T-helper 1 cell treated with Interleukin-12 subunit alpha and Interleukin-12 subunit beta and Interleukin-4 antibody, amounts not matched to agents 30 μg/mL and 1 μg/mL, for 36 hours (primary cell): Measurements from ENCODE around the gene PPY.
"Not testable (repeated sequence)": the region's sequence is repeated elsewhere in the genome, so short reads cannot be mapped to it uniquely, and the experiment has no call there.

Experiments used
- H3K27ac Mint-ChIP-seq: one replicate; pipeline ENCODE4 v1.8.0; 2021; ENCODE audit warnings: mild to moderate bottlenecking, mixed read lengths
- H3K27me3 Mint-ChIP-seq: one replicate; pipeline ENCODE4 v1.8.0; 2021; ENCODE audit warnings: low read depth, mixed read lengths
- H3K36me3 Mint-ChIP-seq: one replicate; pipeline ENCODE4 v1.8.0; 2021; ENCODE audit warnings: low read depth, mixed read lengths
- H3K4me1 Mint-ChIP-seq: one replicate; pipeline ENCODE4 v1.8.0; 2021; ENCODE audit warnings: low read depth, mixed read lengths
- H3K4me3 Mint-ChIP-seq: one replicate; pipeline ENCODE4 v1.8.0; 2021; ENCODE audit warnings: mild to moderate bottlenecking, moderate library complexity, mixed read lengths
- H3K9me3 Mint-ChIP-seq: one replicate; pipeline ENCODE4 v1.8.0; 2021; ENCODE audit warnings: mixed read lengths

PPY gene

GRCh38 chr17:43952351-43952723 is 10.1 kb upstream of the PPY start:
- H3K36me3 Mint-ChIP-seq = no peaks in the 10 kb centered on the region
- H3K4me3 Mint-ChIP-seq = no peak overlapping the region
- peaks cover 7% of the 10 kb centered on the region for H3K4me1 Mint-ChIP-seq
- H3K9me3 Mint-ChIP-seq = no peaks in the 10 kb centered on the region
- no peak overlapping the region for H3K27ac Mint-ChIP-seq
- peaks cover 61% of the 10 kb centered on the region for H3K27me3 Mint-ChIP-seq

- Mint-ChIP-seq H3K9me3 (no peaks in the 10 kb centered on the region), H3K36me3 (no peaks in the 10 kb centered on the region), H3K27ac (no peak overlapping the region), H3K4me3 (no peak overlapping the region), H3K27me3 (peaks cover 61% of the 10 kb centered on the region), H3K4me1 (peaks cover 7% of the 10 kb centered on the region)
Measured at GRCh38 chr17:43951750-43952149, 9.5 kb upstream of the PPY start.

- Mint-ChIP-seq H3K27me3 (peaks cover 55% of the 10 kb centered on the region), H3K4me3 (no peak overlapping the region), H3K27ac (no peak overlapping the region), H3K9me3 (no peaks in the 10 kb centered on the region), H3K4me1 (peaks cover 9% of the 10 kb centered on the region), H3K36me3 (no peaks in the 10 kb centered on the region)
Measured at GRCh38 chr17:43950554-43950953, 8.3 kb upstream of the PPY start.

GRCh38 chr17:43949781-43950180 is 7.5 kb upstream of the PPY start:
- no peak overlapping the region for H3K27ac Mint-ChIP-seq
- no peaks in the 10 kb centered on the region for H3K36me3 Mint-ChIP-seq
- H3K27me3 Mint-ChIP-seq = peaks cover 50% of the 10 kb centered on the region
- no peaks in the 10 kb centered on the region for H3K9me3 Mint-ChIP-seq
- H3K4me1 Mint-ChIP-seq = peaks cover 9% of the 10 kb centered on the region
- no peak overlapping the region for H3K4me3 Mint-ChIP-seq

- no peak overlapping the region for H3K4me3 Mint-ChIP-seq
- peaks cover 22% of the 10 kb centered on the region for H3K27me3 Mint-ChIP-seq
- H3K9me3 Mint-ChIP-seq = no peaks in the 10 kb centered on the region
- peaks cover 14% of the 10 kb centered on the region for H3K4me1 Mint-ChIP-seq
- no peaks in the 10 kb centered on the region for H3K36me3 Mint-ChIP-seq
- H3K27ac Mint-ChIP-seq = no peak overlapping the region
Measured at GRCh38 chr17:43946781-43947180, 4.5 kb upstream of the PPY start.

- peaks cover 14% of the 10 kb centered on the region for H3K4me1 Mint-ChIP-seq
- no peak overlapping the region for H3K4me3 Mint-ChIP-seq
- H3K27me3 Mint-ChIP-seq = peaks cover 8% of the 10 kb centered on the region
- H3K9me3 Mint-ChIP-seq = no peaks in the 10 kb centered on the region
- no peak overlapping the region for H3K27ac Mint-ChIP-seq
- H3K36me3 Mint-ChIP-seq = no peaks in the 10 kb centered on the region
Measured at GRCh38 chr17:43945074-43945829, 3.0 kb upstream of the PPY start.

GRCh38 chr17:43940630-43941029 is 1.6 kb downstream of the PPY start:
- Mint-ChIP-seq H3K4me1 (peaks cover 10% of the 10 kb centered on the region), H3K4me3 (no peak overlapping the region), H3K27ac (no peak overlapping the region), H3K36me3 (no peaks in the 10 kb centered on the region), H3K9me3 (no peaks in the 10 kb centered on the region), H3K27me3 (peaks cover 22% of the 10 kb centered on the region)

GRCh38 chr17:43939886-43940285 is 2.4 kb downstream of the PPY start:
- no peak overlapping the region for H3K27ac Mint-ChIP-seq
- peaks cover 10% of the 10 kb centered on the region for H3K4me1 Mint-ChIP-seq
- no peak overlapping the region for H3K4me3 Mint-ChIP-seq
- H3K9me3 Mint-ChIP-seq = no peaks in the 10 kb centered on the region
- peaks cover 22% of the 10 kb centered on the region for H3K27me3 Mint-ChIP-seq
- no peaks in the 10 kb centered on the region for H3K36me3 Mint-ChIP-seq

- not testable (repeated sequence) for H3K36me3 Mint-ChIP-seq, H3K27ac Mint-ChIP-seq
- H3K27me3 Mint-ChIP-seq = peaks cover 22% of the 10 kb centered on the region
Measured at GRCh38 chr17:43939452-43939851, 2.8 kb downstream of the PPY start.

GRCh38 chr17:43938838-43939182 is 3.5 kb downstream of the PPY start:
- no peaks in the 10 kb centered on the region for H3K36me3 Mint-ChIP-seq
- no peaks in the 10 kb centered on the region for H3K9me3 Mint-ChIP-seq
- peaks cover 22% of the 10 kb centered on the region for H3K27me3 Mint-ChIP-seq
- H3K4me3 Mint-ChIP-seq = no peak overlapping the region
- H3K4me1 Mint-ChIP-seq = peaks cover 5% of the 10 kb centered on the region
- H3K27ac Mint-ChIP-seq = no peak overlapping the region

More at GRCh38 chr17:43939452-43939851, 2.8 kb downstream of the PPY start:
- H3K4me1 Mint-ChIP-seq, H3K9me3 Mint-ChIP-seq, H3K4me3 Mint-ChIP-seq: not testable (repeated sequence)

- Mint-ChIP-seq H3K9me3 (no peaks in the 10 kb centered on the region), H3K27ac (no peak overlapping the region), H3K4me3 (no peak overlapping the region), H3K36me3 (no peaks in the 10 kb centered on the region), H3K4me1 (peaks cover 2% of the 10 kb centered on the region), H3K27me3 (peaks cover 22% of the 10 kb centered on the region)
Measured at GRCh38 chr17:43936434-43936833, 5.8 kb downstream of the PPY start.

- Mint-ChIP-seq H3K4me3 (no peak overlapping the region), H3K9me3 (no peaks in the 10 kb centered on the region), H3K27me3 (peaks cover 22% of the 10 kb centered on the region), H3K36me3 (no peaks in the 10 kb centered on the region), H3K27ac (no peak overlapping the region), H3K4me1 (peaks cover 2% of the 10 kb centered on the region)
Measured at GRCh38 chr17:43935926-43936261, 6.4 kb downstream of the PPY start.

GRCh38 chr17:43935204-43935925 is 6.9 kb downstream of the PPY start:
- Mint-ChIP-seq H3K9me3 (no peaks in the 10 kb centered on the region), H3K36me3 (no peaks in the 10 kb centered on the region), H3K27me3 (peaks cover 22% of the 10 kb centered on the region), H3K4me3 (no peak overlapping the region), H3K4me1 (peaks cover 2% of the 10 kb centered on the region), H3K27ac (no peak overlapping the region)

- H3K4me1 Mint-ChIP-seq = peaks cover 9% of the 10 kb centered on the region
- H3K27me3 Mint-ChIP-seq = peaks cover 18% of the 10 kb centered on the region
- H3K4me3 Mint-ChIP-seq = no peak overlapping the region
- H3K9me3 Mint-ChIP-seq = no peaks in the 10 kb centered on the region
- no peak overlapping the region for H3K27ac Mint-ChIP-seq
- H3K36me3 Mint-ChIP-seq = no peaks in the 10 kb centered on the region
Measured at GRCh38 chr17:43932923-43933322, 9.4 kb downstream of the PPY start.

- no peaks in the 10 kb centered on the region for H3K36me3 Mint-ChIP-seq
- H3K27ac Mint-ChIP-seq = no peak overlapping the region
- no peaks in the 10 kb centered on the region for H3K9me3 Mint-ChIP-seq
- H3K4me3 Mint-ChIP-seq = no peak overlapping the region
- peaks cover 20% of the 10 kb centered on the region for H3K27me3 Mint-ChIP-seq
- peaks cover 13% of the 10 kb centered on the region for H3K4me1 Mint-ChIP-seq
Measured at GRCh38 chr17:43932357-43932756, 9.9 kb downstream of the PPY start.
